ENCODE data around the gene PADI4. TPM values are rescaled to one million over a fixed set of nuclear protein-coding genes. Genes with fewer than 3 reads are reported as not detected.

The PADI4 gene
- total RNA-seq, 2 donors from 2014 or later = not detected

- H3K27me3 ChIP-seq (replicated peaks; ENCODE audit: insufficient read depth) = no peaks in the 10 kb centered on the region
- no peak overlapping the region for H3K27ac ChIP-seq
- no peaks in the 10 kb centered on the region for H3K4me1 ChIP-seq (replicated peaks)
- intact Hi-C loops (cut with DNase I) = no loop called here
- 71% methylated on average over 7 of the region's 7 CpGs for WGBS
- no peaks in the 10 kb centered on the region for H3K36me3 ChIP-seq
- H3K9me3 ChIP-seq = no peaks in the 10 kb centered on the region
- TF ChIP-seq POLR2AphosphoS5 (IDR thresholded peaks at IDR 0.05) (no peak), CTCF (IDR thresholded peaks at IDR 0.05) (no peak), POLR2A (IDR thresholded peaks at IDR 0.05) (no peak)
- H3K4me3 ChIP-seq = no peak overlapping the region
- no peak for DNase-seq (ENCODE audit: low spot score)
These were observed 2.2 kb downstream of the PADI4 start for GRCh38 chr1:17310068-17310640.

DNA sequence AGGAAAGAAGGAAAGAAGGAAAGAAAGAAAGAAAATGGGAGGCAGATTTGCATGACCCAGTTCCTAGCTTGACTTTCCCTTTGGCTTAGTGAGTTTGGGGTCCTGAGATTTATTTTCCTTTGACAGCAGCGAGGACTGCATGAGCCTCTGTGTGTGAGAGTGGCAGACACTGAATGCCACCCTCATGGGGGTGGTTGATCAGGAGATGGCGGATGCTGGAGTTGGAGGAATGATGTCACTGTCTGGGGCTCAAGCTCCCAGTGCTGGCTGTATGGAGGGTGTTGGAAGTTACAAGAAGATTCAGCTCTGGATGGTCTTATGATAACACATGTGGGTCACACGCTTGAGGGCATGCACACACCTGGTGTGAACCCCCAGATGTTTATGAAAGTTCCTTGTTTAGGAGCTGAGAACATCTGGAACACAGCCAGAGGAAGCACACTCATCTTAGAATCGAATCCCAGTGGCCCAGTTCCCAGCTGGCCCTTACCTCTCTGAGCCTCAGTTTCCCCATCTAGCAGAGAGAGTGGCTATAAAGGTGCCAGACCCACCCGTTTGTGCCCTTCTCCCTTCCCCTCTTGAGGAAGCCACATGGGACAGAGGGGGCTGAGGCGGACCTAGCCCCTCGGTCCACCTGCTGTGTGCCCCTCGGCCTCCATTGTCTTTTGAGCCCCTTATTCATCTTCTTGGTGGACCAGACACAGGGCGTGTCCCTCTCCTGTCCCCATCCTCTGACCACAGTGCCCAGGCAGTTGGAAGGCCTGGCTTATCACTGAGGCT is 5.7 kb downstream of the PADI4 start:
- Histone ChIP-seq H3K4me1 (replicated peaks) (no peaks in the 10 kb centered on the region), H3K4me3 (no peak overlapping the region), H3K9me3 (no peaks in the 10 kb centered on the region), H3K36me3 (no peaks in the 10 kb centered on the region), H3K27ac (no peak overlapping the region), H3K27me3 (replicated peaks; ENCODE audit: insufficient read depth) (no peaks in the 10 kb centered on the region)
- DNase-seq (ENCODE audit: low spot score) = no peak
- TF ChIP-seq POLR2A (IDR thresholded peaks at IDR 0.05) (no peak), POLR2AphosphoS5 (IDR thresholded peaks at IDR 0.05) (no peak), CTCF (IDR thresholded peaks at IDR 0.05) (no peak)
- WGBS = 88% methylated on average over 9 of the region's 9 CpGs
- intact Hi-C loops (cut with DNase I) = no loop called here

DNA sequence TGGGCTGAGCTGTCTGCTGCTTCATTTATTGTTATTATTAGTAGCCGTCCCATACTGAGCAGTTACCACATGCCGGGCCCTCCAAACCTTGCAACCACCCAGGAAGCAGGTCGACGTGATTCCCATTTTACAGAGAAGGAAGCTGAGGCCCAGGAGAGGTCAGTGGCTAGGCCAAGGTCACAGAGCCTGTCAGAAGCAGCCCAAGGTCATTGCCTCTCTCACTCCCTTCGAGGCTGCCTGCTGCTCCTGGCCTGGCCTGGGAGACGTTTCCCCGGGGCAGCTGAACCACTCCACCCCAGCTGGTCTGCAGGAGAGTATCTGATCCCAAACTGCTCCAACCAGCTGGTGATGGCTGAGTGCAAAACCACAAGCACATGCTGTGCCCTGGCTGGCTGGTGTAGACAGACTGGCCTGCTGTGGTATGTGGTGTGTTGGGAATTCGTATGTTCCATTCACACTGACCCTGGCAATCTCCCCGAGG is 6.5 kb downstream of the PADI4 start:
- DNase-seq (ENCODE audit: low spot score) = no peak
- Histone ChIP-seq H3K27me3 (replicated peaks; ENCODE audit: insufficient read depth) (no peaks in the 10 kb centered on the region), H3K4me1 (replicated peaks) (no peaks in the 10 kb centered on the region), H3K9me3 (no peaks in the 10 kb centered on the region), H3K27ac (no peak overlapping the region), H3K4me3 (no peak overlapping the region), H3K36me3 (no peaks in the 10 kb centered on the region)
- no peak for TF ChIP-seq POLR2A (IDR thresholded peaks at IDR 0.05)
- TF ChIP-seq CTCF (IDR thresholded peaks at IDR 0.05) = no peak
- no peak for TF ChIP-seq POLR2AphosphoS5 (IDR thresholded peaks at IDR 0.05)
- 64% methylated on average over 9 of the region's 9 CpGs for WGBS
- intact Hi-C loops (cut with DNase I) = no loop called here

DNA sequence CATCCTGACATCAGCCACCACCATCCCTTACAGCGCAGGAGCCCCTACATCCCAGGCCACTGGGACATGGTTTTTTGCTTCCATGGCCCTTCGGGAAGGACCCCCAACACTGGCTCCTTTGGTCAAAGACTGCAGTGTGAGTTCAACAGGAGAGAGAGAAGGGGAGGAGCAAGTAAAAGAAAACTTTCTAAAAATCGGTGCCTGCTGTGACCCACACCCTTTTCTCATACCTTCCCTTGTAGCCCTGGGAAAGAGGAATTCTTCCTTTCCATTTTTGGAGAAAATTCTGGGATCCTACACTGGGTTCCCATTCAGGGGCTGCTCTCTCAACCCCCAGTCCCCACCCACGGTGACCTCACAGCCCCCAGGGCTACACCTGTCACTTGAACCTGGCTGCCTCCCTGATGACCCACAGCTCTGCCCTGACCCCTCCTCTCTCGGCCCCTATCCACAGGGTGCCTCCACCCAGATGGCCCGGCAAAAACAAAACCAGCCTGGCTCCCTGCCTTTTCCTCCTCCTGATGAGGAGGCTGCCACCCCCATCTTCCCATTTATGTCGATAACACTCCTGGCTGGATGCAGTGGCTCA is 7.6 kb downstream of the PADI4 start:
- WGBS = 58% methylated on average over 7 of the region's 7 CpGs
- Histone ChIP-seq H3K27ac (no peak overlapping the region), H3K4me3 (no peak overlapping the region), H3K27me3 (replicated peaks; ENCODE audit: insufficient read depth) (no peaks in the 10 kb centered on the region), H3K9me3 (no peaks in the 10 kb centered on the region), H3K36me3 (no peaks in the 10 kb centered on the region), H3K4me1 (replicated peaks) (no peaks in the 10 kb centered on the region)
- intact Hi-C loops (cut with DNase I) = no loop called here
- no peak for DNase-seq (ENCODE audit: low spot score)
- TF ChIP-seq POLR2A (IDR thresholded peaks at IDR 0.05) = no peak
- TF ChIP-seq CTCF (IDR thresholded peaks at IDR 0.05) = no peak
- no peak for TF ChIP-seq POLR2AphosphoS5 (IDR thresholded peaks at IDR 0.05)

All from prostate gland (tissue), 2 donors.